Keratinocyte (primary cell): ENCODE measurements around the gene WDPCP.

Source experiments
- EZH2 ChIP-seq: IDR thresholded peaks from one replicate; pipeline ENCODE4 v1.6.1; 2012; ENCODE audit warnings: inconsistent platforms, mild to moderate bottlenecking, low read length, moderate library complexity
- TF ChIP-seq, protein P1 (sequence below), 3 experiments: IDR thresholded peaks in 1 of 3; conservative IDR thresholded peaks in 1 of 3; optimal IDR thresholded peaks in 1 of 3; 2 replicates in 2 of 3; 3 replicates in 1 of 3; pipeline versions ENCODE3 to v1.5.1; 2011; ENCODE audit warnings: low read length in 3 of 3, mild to moderate bottlenecking in 3 of 3, moderate library complexity in 2 of 3, control low read depth in 1 of 3, inconsistent platforms in 1 of 3; ENCODE audit not compliant: insufficient read depth in 2 of 3; ENCODE audit errors: extremely low read depth in 1 of 3

DNA sequence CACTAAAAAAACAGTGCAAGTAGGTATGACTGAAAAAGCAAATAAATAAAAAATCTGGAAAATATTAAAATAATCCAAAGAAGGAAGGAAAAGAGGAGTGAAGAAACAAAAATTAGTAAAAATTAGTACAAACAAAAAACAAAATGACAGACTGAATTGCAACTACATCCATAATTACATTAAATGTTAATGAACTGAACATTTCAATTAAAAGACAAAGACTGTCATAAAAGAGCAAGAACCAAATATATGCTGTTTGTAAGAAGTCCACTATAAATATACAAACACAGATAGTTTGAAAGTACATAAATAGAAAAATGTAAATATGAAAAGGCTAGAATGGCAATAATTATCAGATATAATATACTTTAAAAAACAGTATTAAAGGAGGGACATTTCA is 267.6 kb downstream of the WDPCP start:
- TF ChIP-seq EZH2, result no peak
- TF ChIP-seq, protein P1, sequence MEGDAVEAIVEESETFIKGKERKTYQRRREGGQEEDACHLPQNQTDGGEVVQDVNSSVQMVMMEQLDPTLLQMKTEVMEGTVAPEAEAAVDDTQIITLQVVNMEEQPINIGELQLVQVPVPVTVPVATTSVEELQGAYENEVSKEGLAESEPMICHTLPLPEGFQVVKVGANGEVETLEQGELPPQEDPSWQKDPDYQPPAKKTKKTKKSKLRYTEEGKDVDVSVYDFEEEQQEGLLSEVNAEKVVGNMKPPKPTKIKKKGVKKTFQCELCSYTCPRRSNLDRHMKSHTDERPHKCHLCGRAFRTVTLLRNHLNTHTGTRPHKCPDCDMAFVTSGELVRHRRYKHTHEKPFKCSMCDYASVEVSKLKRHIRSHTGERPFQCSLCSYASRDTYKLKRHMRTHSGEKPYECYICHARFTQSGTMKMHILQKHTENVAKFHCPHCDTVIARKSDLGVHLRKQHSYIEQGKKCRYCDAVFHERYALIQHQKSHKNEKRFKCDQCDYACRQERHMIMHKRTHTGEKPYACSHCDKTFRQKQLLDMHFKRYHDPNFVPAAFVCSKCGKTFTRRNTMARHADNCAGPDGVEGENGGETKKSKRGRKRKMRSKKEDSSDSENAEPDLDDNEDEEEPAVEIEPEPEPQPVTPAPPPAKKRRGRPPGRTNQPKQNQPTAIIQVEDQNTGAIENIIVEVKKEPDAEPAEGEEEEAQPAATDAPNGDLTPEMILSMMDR (optimal IDR thresholded peaks at IDR 0.05 in 1 of 3, IDR thresholded peaks at IDR 0.05 in 1 of 3, conservative IDR thresholded peaks at IDR 0.05 in 1 of 3; ENCODE audit: extremely low read depth in 1 of 3, insufficient read depth in 2 of 3, low read length in 3 of 3), result no peak
